Spinal cord (tissue), 10 donors: Measurements from ENCODE around the gene TMEM31. TPM values are rescaled to one million over a fixed set of nuclear protein-coding genes. Genes with fewer than 3 reads are reported as not detected.

Source experiments
- DNase-seq, 6 donors: peaks; one replicate each; pipeline versions ENCODE4 v3.0.0 to v3.0.0-alpha.2; 2013 to 2015; ENCODE audit warnings: low spot score in 6 of 6, low read depth in 4 of 6
- H3K27ac ChIP-seq: one replicate; pipeline ENCODE4 v1.5.1; 2013; ENCODE audit warnings: low read depth, low read length, control low read depth
- H3K27me3 ChIP-seq: one replicate; pipeline ENCODE4 v1.6.1; 2013; ENCODE audit warnings: low read length; ENCODE audit not compliant: control insufficient read depth, insufficient read depth
- H3K36me3 ChIP-seq: one replicate; pipeline ENCODE4 v1.6.1; 2013; ENCODE audit warnings: low read length; ENCODE audit not compliant: control insufficient read depth, insufficient read depth
- H3K4me1 ChIP-seq: one replicate; pipeline ENCODE4 v1.6.1; 2013; ENCODE audit warnings: low read length; ENCODE audit not compliant: control insufficient read depth, insufficient read depth
- H3K4me3 ChIP-seq: one replicate; pipeline ENCODE4 v1.5.1; 2013; ENCODE audit warnings: low read depth, low read length, control low read depth
- H3K9me3 ChIP-seq: one replicate; pipeline ENCODE4 v1.6.1; 2013; ENCODE audit warnings: low read length; ENCODE audit not compliant: control insufficient read depth, insufficient read depth
- WGBS: methylation state at CpG from one replicate; pipeline ENCODE4 v1.1.5; 2013; ENCODE audit warnings: missing lambda C conversion rate; ENCODE audit not compliant: insufficient coverage; 5-methylcytosine and 5-hydroxymethylcytosine counted together
- polyA plus RNA-seq, 2 donors: library from polyadenylated mRNA; unstranded; fragments of 120-200 nt; gene quantifications; one replicate each; pipeline ENCODE4 v1.2.1, GENCODE V29; 2013; ENCODE audit not compliant: insufficient read length in 2 of 2
- total RNA-seq, 2 donors: library from RNA; depleted of rRNA in 1 of 2; stranded (reverse); fragments of 120-200 nt in 1 of 2; fragments of >200 nt in 1 of 2; gene quantifications; one replicate each; pipeline versions ENCODE4 v1.2.3 to v1.2.4, GENCODE V29; 2013 to 2014
- donor health status: healthy.

The TMEM31 gene
- total and polyA plus RNA-seq, 4 donors: 0.44 to 0.68 TPM; not detected in 2

- peak; percentile 76 to 99 (median 86) for DNase-seq
- Histone ChIP-seq H3K36me3 (peaks cover 4% of the 10 kb centered on the region), H3K9me3 (no peaks in the 10 kb centered on the region), H3K4me1 (no peaks in the 10 kb centered on the region), H3K27ac (peak within 1 kb of the TSS; percentile 99), H3K27me3 (peaks cover 11% of the 10 kb centered on the region), H3K4me3 (peak within 1 kb of the TSS; percentile 83)
- WGBS: 25% methylated on average over 31 of the region's 37 CpGs
Observed at GRCh38 chrX:103686199-103687072, 24.3 kb upstream of the TMEM31 start, which contains the start of gene MORF4L2. MORF4L2 (minus strand) TSS chrX:103686699; CDS start chrX:103677027, 9,672 bp downstream.

- 12% methylated on average over 34 of the region's 40 CpGs for WGBS
- H3K36me3 ChIP-seq: peaks cover 4% of the 10 kb centered on the region
- peak in 5 of 6 donors; percentile 69 to 94 (median 80) for DNase-seq
Observed at GRCh38 chrX:103687073-103687695, 23.5 kb upstream of the TMEM31 start.

GRCh38 chrX:103687696-103688201 lies 23.0 kb upstream of the TMEM31 start:
- H3K4me1 ChIP-seq: no peaks in the 10 kb centered on the region
- H3K27me3 ChIP-seq: peaks cover 12% of the 10 kb centered on the region
- H3K36me3 ChIP-seq: peaks cover 4% of the 10 kb centered on the region
- no peaks in the 10 kb centered on the region for H3K9me3 ChIP-seq
- 21% methylated on average over 14 of the region's 17 CpGs for WGBS
- H3K4me3 ChIP-seq: peak overlapping the region; percentile 83
- H3K27ac ChIP-seq: peak overlapping the region; percentile 99
- peak; percentile 75 to 97 (median 78) for DNase-seq

More at GRCh38 chrX:103687073-103687695, 23.5 kb upstream of the TMEM31 start:
- peaks cover 11% of the 10 kb centered on the region for H3K27me3 ChIP-seq
- no peaks in the 10 kb centered on the region for H3K4me1 ChIP-seq
- H3K4me3 ChIP-seq: peak overlapping the region; percentile 83
- H3K27ac ChIP-seq: peak overlapping the region; percentile 99
- H3K9me3 ChIP-seq: no peaks in the 10 kb centered on the region

- no CpG with 5 or more reads among the region's 4 CpGs for WGBS
- H3K4me1 ChIP-seq: no peaks in the 10 kb centered on the region
- DNase-seq: peak in 2 of 6 donors; percentile 67 to 83
- H3K36me3 ChIP-seq: peaks cover under 1% of the 10 kb centered on the region
- no peaks in the 10 kb centered on the region for H3K9me3 ChIP-seq
- peak overlapping the region; percentile 99 for H3K27ac ChIP-seq
- no peak overlapping the region for H3K4me3 ChIP-seq
- H3K27me3 ChIP-seq: peaks cover 16% of the 10 kb centered on the region
Observed at GRCh38 chrX:103688946-103689345, 21.8 kb upstream of the TMEM31 start.

GRCh38 chrX:103691059-103691458 lies 19.6 kb upstream of the TMEM31 start:
- H3K4me1 ChIP-seq: no peaks in the 10 kb centered on the region
- WGBS: 43% methylated on average over 1 of the region's 1 CpG
- no peak overlapping the region for H3K4me3 ChIP-seq
- DNase-seq: no peak
- peaks cover 23% of the 10 kb centered on the region for H3K27me3 ChIP-seq
- no peaks in the 10 kb centered on the region for H3K9me3 ChIP-seq
- no peaks in the 10 kb centered on the region for H3K36me3 ChIP-seq
- H3K27ac ChIP-seq: no peak overlapping the region

- no peak overlapping the region for H3K4me3 ChIP-seq
- peaks cover 11% of the 10 kb centered on the region for H3K27me3 ChIP-seq
- no peaks in the 10 kb centered on the region for H3K4me1 ChIP-seq
- H3K36me3 ChIP-seq: no peaks in the 10 kb centered on the region
- no peaks in the 10 kb centered on the region for H3K9me3 ChIP-seq
- no peak overlapping the region for H3K27ac ChIP-seq
- DNase-seq: no peak
Observed at GRCh38 chrX:103697687-103698086, 13.0 kb upstream of the TMEM31 start.

GRCh38 chrX:103699243-103699642 lies 11.5 kb upstream of the TMEM31 start:
- no peak overlapping the region for H3K27ac ChIP-seq
- 77% methylated on average over 3 of the region's 5 CpGs for WGBS

GRCh38 chrX:103704863-103705262 lies 5.8 kb upstream of the TMEM31 start:
- Histone ChIP-seq H3K4me1 (no peaks in the 10 kb centered on the region), H3K27me3 (no peaks in the 10 kb centered on the region), H3K9me3 (no peaks in the 10 kb centered on the region), H3K36me3 (no peaks in the 10 kb centered on the region), H3K4me3 (no peak overlapping the region), H3K27ac (no peak overlapping the region)
- WGBS: 86% methylated on average over 1 of the region's 3 CpGs
- DNase-seq: peak in 1 of 6 donors; percentile 24

More at GRCh38 chrX:103699243-103699642, 11.5 kb upstream of the TMEM31 start:
- no peaks in the 10 kb centered on the region for H3K4me1 ChIP-seq
- DNase-seq: no peak
- peaks cover 3% of the 10 kb centered on the region for H3K27me3 ChIP-seq
- no peaks in the 10 kb centered on the region for H3K36me3 ChIP-seq
- no peaks in the 10 kb centered on the region for H3K9me3 ChIP-seq
- no peak overlapping the region for H3K4me3 ChIP-seq

GRCh38 chrX:103716962-103717361 lies 6.3 kb downstream of the TMEM31 start:
- H3K27ac ChIP-seq: no peak overlapping the region
- 50% methylated on average over 2 of the region's 2 CpGs for WGBS
- H3K4me3 ChIP-seq: no peak overlapping the region
- no peaks in the 10 kb centered on the region for H3K36me3 ChIP-seq
- no peaks in the 10 kb centered on the region for H3K9me3 ChIP-seq
- DNase-seq: no peak
- H3K27me3 ChIP-seq: peaks cover 10% of the 10 kb centered on the region
- H3K4me1 ChIP-seq: no peaks in the 10 kb centered on the region
